HEK293 (cell line): Measurements from ENCODE around the gene TFAP2B.

Experiments used
- CTCF ChIA-PET: fragments of 350-600 bp; formaldehyde crosslinking; extraction: SDS; loops from one replicate; lab custom pipeline; 2021; ENCODE audit warnings: antibody characterized with exemption; lab: Yijun Ruan, JAX
- POLR2A ChIA-PET: fragments of 300-600 bp; formaldehyde crosslinking; extraction: SDS; loops from one replicate; lab custom pipeline; 2020; ENCODE audit warnings: antibody characterized with exemption, inconsistent platforms; lab: Yijun Ruan, JAX
- H3K27ac ChIP-seq: fragments of 200-500 bp; sonication (Bioruptor generic); 2 replicates; pipeline ENCODE4 v1.5.1; 2014; ENCODE audit warnings: low read depth, low read length, control low read depth, inconsistent platforms; ENCODE audit errors: extremely low read depth
- H3K36me3 ChIP-seq, 2 experiments: fragments of 200-500 bp in 1 of 2; sonication (Bioruptor generic) in 1 of 2; 1 replicate in 1 of 2; 2 replicates in 1 of 2; pipeline ENCODE4 v1.5.1; 2014 to 2017; ENCODE audit warnings: inconsistent platforms in 2 of 2, low read length in 2 of 2; ENCODE audit not compliant: control insufficient read depth in 2 of 2, insufficient read depth in 1 of 2
- H3K4me1 ChIP-seq: fragments of 200-500 bp; sonication (Bioruptor generic); 2 replicates; pipeline ENCODE4 v1.5.1; 2014; ENCODE audit warnings: mild to moderate bottlenecking, low read length, inconsistent platforms; ENCODE audit not compliant: control insufficient read depth, insufficient read depth
- H3K4me3 ChIP-seq: 2 replicates; pipeline ENCODE4 v1.5.1; 2011; ENCODE audit warnings: low read depth, mild to moderate bottlenecking, control low read depth, low read length, moderate library complexity
- H3K9me3 ChIP-seq: fragments of 200-500 bp; sonication (Bioruptor generic); 2 replicates; pipeline ENCODE4 v1.5.1; 2014; ENCODE audit warnings: low read depth, low read length, inconsistent platforms; ENCODE audit not compliant: control insufficient read depth, insufficient read depth
- IKZF3 ChIP-seq: fragments of 450-650 bp; IDR thresholded peaks from 2 replicates; pipeline ENCODE4 v1.5.0; 2018; ENCODE audit warnings: missing biosample characterization, mild to moderate bottlenecking, missing genetic modification characterization, moderate library complexity
- KLF10 ChIP-seq: fragments of 450-650 bp; IDR thresholded peaks from 2 replicates; pipeline ENCODE4 v1.5.1; 2018; ENCODE audit warnings: missing biosample characterization, mild to moderate bottlenecking, missing genetic modification characterization
- TCF7L2 ChIP-seq: IDR thresholded peaks from 2 replicates; pipeline ENCODE4 v1.6.1; 2011; ENCODE audit warnings: low read depth, mild to moderate bottlenecking, inconsistent platforms, low read length, moderate library complexity, borderline replicate concordance
- ZBTB17 ChIP-seq: fragments of 450-650 bp; formaldehyde crosslinking; IDR thresholded peaks from 2 replicates; pipeline ENCODE4 v1.5.1; 2016; ENCODE audit warnings: missing biosample characterization, missing genetic modification characterization
- ZFHX2 ChIP-seq: fragments of 450-650 bp; formaldehyde crosslinking; conservative IDR thresholded peaks from 2 replicates; pipeline ENCODE4 v1.5.1; 2016; ENCODE audit warnings: missing biosample characterization, missing genetic modification characterization
- ZNF114 ChIP-seq: fragments of 450-650 bp; formaldehyde crosslinking; IDR thresholded peaks from 2 replicates; pipeline ENCODE4 v1.5.0; 2017; ENCODE audit warnings: missing biosample characterization, missing genetic modification characterization
- ZNF354C ChIP-seq: fragments of 450-650 bp; formaldehyde crosslinking; IDR thresholded peaks from 2 replicates; pipeline ENCODE4 v1.5.1; 2016; ENCODE audit warnings: missing biosample characterization, missing genetic modification characterization, low read depth, borderline replicate concordance
- ZNF37A ChIP-seq: fragments of 450-650 bp; IDR thresholded peaks from 2 replicates; pipeline ENCODE4 v1.5.1; 2018; ENCODE audit warnings: missing biosample characterization, missing genetic modification characterization
- ZNF510 ChIP-seq: fragments of 450-650 bp; formaldehyde crosslinking; IDR thresholded peaks from 2 replicates; pipeline ENCODE4 v1.5.1; 2018; ENCODE audit warnings: mild to moderate bottlenecking, missing genetic modification characterization, missing biosample characterization; ENCODE audit not compliant: insufficient replicate concordance
- ZNF529 ChIP-seq: fragments of 450-650 bp; formaldehyde crosslinking; IDR thresholded peaks from 2 replicates; pipeline ENCODE4 v1.5.1; 2017; ENCODE audit warnings: missing genetic modification characterization, missing biosample characterization; ENCODE audit not compliant: insufficient replicate concordance
- ZNF555 ChIP-seq: fragments of 450-650 bp; formaldehyde crosslinking; conservative IDR thresholded peaks from 2 replicates; pipeline ENCODE4 v1.5.1; 2017; ENCODE audit warnings: missing biosample characterization, mild to moderate bottlenecking, missing genetic modification characterization, inconsistent platforms
- ZNF596 ChIP-seq: fragments of 450-650 bp; IDR thresholded peaks from 2 replicates; pipeline ENCODE4 v1.5.0; 2018; ENCODE audit warnings: missing biosample characterization, mild to moderate bottlenecking, missing genetic modification characterization, moderate library complexity
- ZNF664 ChIP-seq: fragments of 450-650 bp; formaldehyde crosslinking; IDR thresholded peaks from 2 replicates; pipeline ENCODE4 v1.5.1; 2016; ENCODE audit warnings: missing biosample characterization, missing genetic modification characterization
- ZNF76 ChIP-seq: fragments of 450-650 bp; formaldehyde crosslinking; IDR thresholded peaks from 2 replicates; pipeline ENCODE4; 2016; ENCODE audit warnings: low read depth, missing biosample characterization, missing genetic modification characterization, borderline replicate concordance
- ZNF837 ChIP-seq: fragments of 450-650 bp; formaldehyde crosslinking; IDR thresholded peaks from 2 replicates; pipeline ENCODE4 v1.5.1; 2016; ENCODE audit warnings: missing biosample characterization, missing genetic modification characterization
- TF ChIP-seq, protein P1 (sequence below): fragments of 450-650 bp; formaldehyde crosslinking; IDR thresholded peaks from 2 replicates; pipeline ENCODE4 v1.5.1; 2016; ENCODE audit warnings: missing biosample characterization, missing genetic modification characterization
- TF ChIP-seq, protein P2 (sequence below): fragments of 450-650 bp; formaldehyde crosslinking; IDR thresholded peaks from 2 replicates; pipeline ENCODE4 v1.5.1; 2016; ENCODE audit warnings: missing biosample characterization, missing genetic modification characterization, low read depth
- TF ChIP-seq, protein P3 (sequence below): fragments of 450-650 bp; formaldehyde crosslinking; IDR thresholded peaks from 2 replicates; pipeline ENCODE4 v1.5.1; 2017; ENCODE audit warnings: missing biosample characterization, missing genetic modification characterization
- TF ChIP-seq, protein P4 (sequence below): fragments of 450-650 bp; formaldehyde crosslinking; IDR thresholded peaks from 2 replicates; pipeline ENCODE4 v1.5.1; 2016; ENCODE audit warnings: missing biosample characterization, missing genetic modification characterization

TFAP2B gene

DNA sequence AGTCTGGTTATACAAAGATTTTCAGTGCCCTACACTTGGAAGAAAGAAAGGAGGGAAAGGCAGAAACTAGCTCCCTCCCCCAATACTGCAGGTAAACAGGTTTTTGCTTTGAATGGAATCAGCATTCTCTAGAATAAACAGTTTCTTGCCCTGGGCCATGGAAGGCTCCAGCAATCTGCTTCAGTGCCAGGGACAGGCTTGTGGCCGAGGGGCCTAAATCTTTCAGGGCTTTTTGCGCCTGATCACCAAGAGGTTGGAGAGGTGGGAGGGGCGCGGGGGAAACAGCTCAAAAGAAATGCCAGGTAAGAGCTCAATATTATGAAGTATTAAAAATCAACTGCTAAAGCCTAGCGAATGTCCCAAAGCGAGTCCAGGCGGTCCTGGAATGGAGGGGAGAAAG is 23.8 kb downstream of the TFAP2B start (continued):
- no peak for TF ChIP-seq ZNF529
- TF ChIP-seq ZNF114: no peak
- TF ChIP-seq KLF10 (tag by site-specific recombination): no peak
- TF ChIP-seq ZNF510 (tag by site-specific recombination): no peak
- TF ChIP-seq, protein P1, sequence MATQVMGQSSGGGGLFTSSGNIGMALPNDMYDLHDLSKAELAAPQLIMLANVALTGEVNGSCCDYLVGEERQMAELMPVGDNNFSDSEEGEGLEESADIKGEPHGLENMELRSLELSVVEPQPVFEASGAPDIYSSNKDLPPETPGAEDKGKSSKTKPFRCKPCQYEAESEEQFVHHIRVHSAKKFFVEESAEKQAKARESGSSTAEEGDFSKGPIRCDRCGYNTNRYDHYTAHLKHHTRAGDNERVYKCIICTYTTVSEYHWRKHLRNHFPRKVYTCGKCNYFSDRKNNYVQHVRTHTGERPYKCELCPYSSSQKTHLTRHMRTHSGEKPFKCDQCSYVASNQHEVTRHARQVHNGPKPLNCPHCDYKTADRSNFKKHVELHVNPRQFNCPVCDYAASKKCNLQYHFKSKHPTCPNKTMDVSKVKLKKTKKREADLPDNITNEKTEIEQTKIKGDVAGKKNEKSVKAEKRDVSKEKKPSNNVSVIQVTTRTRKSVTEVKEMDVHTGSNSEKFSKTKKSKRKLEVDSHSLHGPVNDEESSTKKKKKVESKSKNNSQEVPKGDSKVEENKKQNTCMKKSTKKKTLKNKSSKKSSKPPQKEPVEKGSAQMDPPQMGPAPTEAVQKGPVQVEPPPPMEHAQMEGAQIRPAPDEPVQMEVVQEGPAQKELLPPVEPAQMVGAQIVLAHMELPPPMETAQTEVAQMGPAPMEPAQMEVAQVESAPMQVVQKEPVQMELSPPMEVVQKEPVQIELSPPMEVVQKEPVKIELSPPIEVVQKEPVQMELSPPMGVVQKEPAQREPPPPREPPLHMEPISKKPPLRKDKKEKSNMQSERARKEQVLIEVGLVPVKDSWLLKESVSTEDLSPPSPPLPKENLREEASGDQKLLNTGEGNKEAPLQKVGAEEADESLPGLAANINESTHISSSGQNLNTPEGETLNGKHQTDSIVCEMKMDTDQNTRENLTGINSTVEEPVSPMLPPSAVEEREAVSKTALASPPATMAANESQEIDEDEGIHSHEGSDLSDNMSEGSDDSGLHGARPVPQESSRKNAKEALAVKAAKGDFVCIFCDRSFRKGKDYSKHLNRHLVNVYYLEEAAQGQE (tag by site-specific recombination): no peak
- TF ChIP-seq, all 188 proteins: peak for 0

DNA sequence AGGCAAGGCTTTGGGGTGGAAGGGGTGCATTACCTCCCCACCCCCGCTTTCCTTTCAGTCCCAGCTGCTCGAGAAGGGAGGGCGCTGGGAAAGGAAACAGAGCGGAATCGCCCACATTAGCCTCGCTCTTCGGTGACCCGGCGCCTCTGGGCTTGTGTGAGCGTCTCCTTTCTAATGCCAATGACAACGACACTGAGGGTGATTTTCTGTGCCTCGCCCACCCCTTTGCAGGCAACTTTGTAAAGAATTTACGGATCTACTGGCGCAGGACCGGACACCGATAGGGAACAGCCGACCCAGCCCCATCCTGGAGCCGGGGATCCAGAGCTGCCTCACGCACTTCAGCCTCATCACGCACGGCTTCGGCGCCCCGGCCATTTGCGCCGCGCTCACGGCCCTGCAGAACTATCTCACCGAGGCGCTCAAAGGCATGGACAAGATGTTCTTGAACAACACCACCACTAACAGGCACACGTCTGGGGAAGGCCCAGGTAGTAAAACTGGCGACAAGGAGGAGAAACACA is 24.3 kb downstream of the TFAP2B start:
- no peak overlapping the region for H3K4me3 ChIP-seq

DNA sequence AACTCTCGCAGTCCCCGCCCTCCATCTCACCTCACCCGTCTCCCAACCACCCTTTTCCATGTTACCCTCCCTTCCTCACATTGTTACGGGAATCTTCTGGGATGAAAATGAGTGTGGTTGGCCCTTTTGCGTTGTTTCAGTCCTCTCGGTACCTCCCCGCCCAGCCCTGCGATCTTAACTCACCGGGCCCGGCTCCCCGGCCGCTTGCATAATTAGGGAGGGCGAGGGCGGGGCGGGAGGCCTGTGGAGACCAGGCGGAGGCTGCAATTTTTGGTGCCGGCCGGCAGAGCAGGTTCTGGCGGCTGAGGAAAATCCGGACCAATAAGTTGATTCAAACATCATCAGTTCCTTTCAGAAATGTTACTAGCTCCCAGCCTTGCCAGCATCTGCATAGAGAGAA is 25.2 kb downstream of the TFAP2B start:
- H3K36me3 ChIP-seq: no peaks in the 10 kb centered on the region
- CTCF ChIA-PET: interaction anchor here (0.7 kb wide), 1 partner anchor 40 kb away, joined by 3 read pairs; no protein-coding TSS in a partner anchor
- H3K4me3 ChIP-seq: no peak overlapping the region
- H3K4me1 ChIP-seq: no peaks in the 10 kb centered on the region
- no peak overlapping the region for H3K27ac ChIP-seq
- TF ChIP-seq ZNF596 (tag by site-specific recombination) (no peak), ZNF37A (tag by site-specific recombination) (no peak), ZNF837 (tag by site-specific recombination) (no peak), ZNF664 (tag by site-specific recombination) (no peak), IKZF3 (tag by site-specific recombination) (no peak), TCF7L2 (no peak), ZNF354C (tag by site-specific recombination) (no peak)
- TF ChIP-seq, protein P2, sequence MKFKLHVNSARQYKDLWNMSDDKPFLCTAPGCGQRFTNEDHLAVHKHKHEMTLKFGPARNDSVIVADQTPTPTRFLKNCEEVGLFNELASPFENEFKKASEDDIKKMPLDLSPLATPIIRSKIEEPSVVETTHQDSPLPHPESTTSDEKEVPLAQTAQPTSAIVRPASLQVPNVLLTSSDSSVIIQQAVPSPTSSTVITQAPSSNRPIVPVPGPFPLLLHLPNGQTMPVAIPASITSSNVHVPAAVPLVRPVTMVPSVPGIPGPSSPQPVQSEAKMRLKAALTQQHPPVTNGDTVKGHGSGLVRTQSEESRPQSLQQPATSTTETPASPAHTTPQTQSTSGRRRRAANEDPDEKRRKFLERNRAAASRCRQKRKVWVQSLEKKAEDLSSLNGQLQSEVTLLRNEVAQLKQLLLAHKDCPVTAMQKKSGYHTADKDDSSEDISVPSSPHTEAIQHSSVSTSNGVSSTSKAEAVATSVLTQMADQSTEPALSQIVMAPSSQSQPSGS (tag by site-specific recombination): no peak
- TF ChIP-seq, protein P3, sequence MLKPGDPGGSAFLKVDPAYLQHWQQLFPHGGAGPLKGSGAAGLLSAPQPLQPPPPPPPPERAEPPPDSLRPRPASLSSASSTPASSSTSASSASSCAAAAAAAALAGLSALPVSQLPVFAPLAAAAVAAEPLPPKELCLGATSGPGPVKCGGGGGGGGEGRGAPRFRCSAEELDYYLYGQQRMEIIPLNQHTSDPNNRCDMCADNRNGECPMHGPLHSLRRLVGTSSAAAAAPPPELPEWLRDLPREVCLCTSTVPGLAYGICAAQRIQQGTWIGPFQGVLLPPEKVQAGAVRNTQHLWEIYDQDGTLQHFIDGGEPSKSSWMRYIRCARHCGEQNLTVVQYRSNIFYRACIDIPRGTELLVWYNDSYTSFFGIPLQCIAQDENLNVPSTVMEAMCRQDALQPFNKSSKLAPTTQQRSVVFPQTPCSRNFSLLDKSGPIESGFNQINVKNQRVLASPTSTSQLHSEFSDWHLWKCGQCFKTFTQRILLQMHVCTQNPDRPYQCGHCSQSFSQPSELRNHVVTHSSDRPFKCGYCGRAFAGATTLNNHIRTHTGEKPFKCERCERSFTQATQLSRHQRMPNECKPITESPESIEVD (tag by site-specific recombination): no peak
- POLR2A ChIA-PET: no interaction called here
- H3K9me3 ChIP-seq: no peaks in the 10 kb centered on the region

More for the DNA sequence above, 24.3 kb downstream of the TFAP2B start:
- no peaks in the 10 kb centered on the region for H3K9me3 ChIP-seq
- CTCF ChIA-PET: no interaction called here
- no peak for TF ChIP-seq ZNF555
- no peak for TF ChIP-seq ZFHX2 (tag by site-specific recombination)
- TF ChIP-seq, protein P4, sequence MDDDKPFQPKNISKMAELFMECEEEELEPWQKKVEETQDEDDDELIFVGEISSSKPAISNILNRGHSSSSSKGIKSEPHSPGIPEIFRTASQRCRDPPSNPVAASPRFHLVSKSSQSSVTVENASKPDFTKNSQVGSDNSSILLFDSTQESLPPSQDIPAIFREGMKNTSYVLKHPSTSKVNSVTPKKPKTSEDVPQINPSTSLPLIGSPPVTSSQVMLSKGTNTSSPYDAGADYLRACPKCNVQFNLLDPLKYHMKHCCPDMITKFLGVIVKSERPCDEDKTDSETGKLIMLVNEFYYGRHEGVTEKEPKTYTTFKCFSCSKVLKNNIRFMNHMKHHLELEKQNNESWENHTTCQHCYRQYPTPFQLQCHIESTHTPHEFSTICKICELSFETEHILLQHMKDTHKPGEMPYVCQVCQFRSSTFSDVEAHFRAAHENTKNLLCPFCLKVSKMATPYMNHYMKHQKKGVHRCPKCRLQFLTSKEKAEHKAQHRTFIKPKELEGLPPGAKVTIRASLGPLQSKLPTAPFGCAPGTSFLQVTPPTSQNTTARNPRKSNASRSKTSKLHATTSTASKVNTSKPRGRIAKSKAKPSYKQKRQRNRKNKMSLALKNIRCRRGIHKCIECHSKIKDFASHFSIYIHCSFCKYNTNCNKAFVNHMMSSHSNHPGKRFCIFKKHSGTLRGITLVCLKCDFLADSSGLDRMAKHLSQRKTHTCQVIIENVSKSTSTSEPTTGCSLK (tag by site-specific recombination): no peak
- no peak for TF ChIP-seq ZNF76 (tag by site-specific recombination)
- no peak for TF ChIP-seq ZBTB17 (tag by site-specific recombination)
- no peaks in the 10 kb centered on the region for H3K36me3 ChIP-seq
- H3K4me1 ChIP-seq: no peaks in the 10 kb centered on the region
- POLR2A ChIA-PET: no interaction called here
- H3K27ac ChIP-seq: no peak overlapping the region
